MG63 (cell line): ENCODE data around the gene ZC3HAV1L. TPM values are rescaled to one million over a fixed set of nuclear protein-coding genes. Genes with fewer than 3 reads are reported as not detected.
"Not testable (repeated sequence)": the region's sequence is repeated elsewhere in the genome, so short reads cannot be mapped to it uniquely, and the experiment has no call there.

Experiments used
- DNase-seq: peaks from one replicate; pipeline ENCODE4 v3.0.0-alpha.2; 2020
- H3K27me3 ChIP-seq: fragments of 250-450 bp; sonication (Bioruptor Pico); 2 replicates; pipeline ENCODE4 v1.5.1; 2020; ENCODE audit warnings: mild to moderate bottlenecking, moderate library complexity
- H3K36me3 ChIP-seq: fragments of 250-450 bp; sonication (Bioruptor Pico); 2 replicates; pipeline ENCODE4 v1.5.1; 2020; ENCODE audit warnings: mild to moderate bottlenecking, moderate library complexity
- H3K4me3 ChIP-seq: fragments of 250-450 bp; sonication (Bioruptor Pico); 2 replicates; pipeline ENCODE4 v1.5.1; 2020; ENCODE audit warnings: mild to moderate bottlenecking, moderate library complexity
- H3K9me3 ChIP-seq: fragments of 250-450 bp; sonication (Bioruptor Pico); 2 replicates; pipeline ENCODE4 v1.5.1; 2020; ENCODE audit warnings: mild to moderate bottlenecking, moderate library complexity
- total RNA-seq: library from RNA; depleted of rRNA; stranded (reverse); fragments of >200 nt; shearing (Covaris generic); gene quantifications from 2 replicates; pipeline ENCODE4 v1.2.3, GENCODE V29; 2014; ENCODE audit warnings: low replicate concordance

ZC3HAV1L gene
- total RNA-seq, 1 experiment from 2014 or later: 4.3 TPM

DNA sequence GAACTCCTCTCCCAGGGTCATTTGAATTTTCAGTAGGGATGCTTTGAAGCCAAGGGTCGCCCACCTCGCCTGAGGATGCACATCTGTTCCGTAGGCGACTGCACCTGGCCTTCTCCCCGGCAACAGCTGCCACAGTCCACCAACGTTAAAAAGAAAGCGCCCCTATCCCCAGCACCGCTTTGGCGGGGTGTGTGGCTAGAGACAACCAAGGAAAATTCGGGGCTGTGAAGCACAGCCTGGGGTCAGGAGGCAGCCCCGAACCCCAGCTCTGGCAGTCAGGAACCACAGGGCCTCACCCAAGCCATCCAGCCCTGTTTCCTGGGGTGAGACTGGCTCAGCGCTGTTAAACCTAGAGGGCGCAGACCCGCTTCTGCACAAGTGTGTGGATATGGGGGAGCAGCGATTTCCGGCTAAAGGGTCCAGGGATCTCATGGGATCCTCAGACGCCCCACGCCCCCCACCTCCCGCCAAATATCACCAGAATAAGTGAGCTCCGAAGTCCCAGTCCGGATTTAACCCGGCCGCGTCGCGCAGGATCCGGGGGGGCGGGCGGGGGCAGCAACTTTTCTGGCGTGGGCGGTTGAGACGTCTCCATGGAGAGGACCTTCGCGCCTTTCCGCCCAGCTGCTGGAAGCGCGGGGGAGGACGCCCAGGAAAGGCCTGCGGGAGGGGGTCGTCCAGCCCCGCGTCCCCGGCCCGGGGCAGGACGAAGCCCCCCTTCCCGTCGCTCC lies 822 bp downstream of the ZC3HAV1L start:
- H3K36me3 ChIP-seq: peaks cover 31% of the 10 kb centered on the region
- peak; percentile 59 for DNase-seq
- H3K4me3 ChIP-seq: peak overlapping the region; percentile 64
- no peaks in the 10 kb centered on the region for H3K9me3 ChIP-seq
- no peaks in the 10 kb centered on the region for H3K27me3 ChIP-seq

DNA sequence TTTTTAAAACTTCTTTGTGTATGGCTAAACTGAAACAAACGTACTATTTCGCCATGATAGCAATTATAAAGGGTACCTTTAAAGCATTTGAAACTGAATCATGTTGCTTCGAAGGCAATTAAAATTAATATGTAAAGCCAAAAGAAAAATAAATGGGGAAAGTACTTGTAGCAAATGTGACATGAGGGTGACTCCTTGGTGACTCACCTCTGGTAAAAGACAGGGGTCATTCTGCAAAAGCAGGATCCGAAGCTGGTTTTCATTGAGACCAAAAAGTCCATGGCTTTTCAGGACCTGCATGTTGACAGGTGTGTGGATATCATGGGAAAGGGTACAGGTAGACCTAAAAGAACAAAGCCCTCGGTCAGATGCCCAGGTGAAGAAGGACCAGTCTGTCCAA lies 1.5 kb downstream of the ZC3HAV1L start:
- Histone ChIP-seq H3K27me3 (no peaks in the 10 kb centered on the region), H3K9me3 (no peaks in the 10 kb centered on the region), H3K36me3 (peaks cover 36% of the 10 kb centered on the region), H3K4me3 (peak overlapping the region; percentile 64)
- DNase-seq: no peak

DNA sequence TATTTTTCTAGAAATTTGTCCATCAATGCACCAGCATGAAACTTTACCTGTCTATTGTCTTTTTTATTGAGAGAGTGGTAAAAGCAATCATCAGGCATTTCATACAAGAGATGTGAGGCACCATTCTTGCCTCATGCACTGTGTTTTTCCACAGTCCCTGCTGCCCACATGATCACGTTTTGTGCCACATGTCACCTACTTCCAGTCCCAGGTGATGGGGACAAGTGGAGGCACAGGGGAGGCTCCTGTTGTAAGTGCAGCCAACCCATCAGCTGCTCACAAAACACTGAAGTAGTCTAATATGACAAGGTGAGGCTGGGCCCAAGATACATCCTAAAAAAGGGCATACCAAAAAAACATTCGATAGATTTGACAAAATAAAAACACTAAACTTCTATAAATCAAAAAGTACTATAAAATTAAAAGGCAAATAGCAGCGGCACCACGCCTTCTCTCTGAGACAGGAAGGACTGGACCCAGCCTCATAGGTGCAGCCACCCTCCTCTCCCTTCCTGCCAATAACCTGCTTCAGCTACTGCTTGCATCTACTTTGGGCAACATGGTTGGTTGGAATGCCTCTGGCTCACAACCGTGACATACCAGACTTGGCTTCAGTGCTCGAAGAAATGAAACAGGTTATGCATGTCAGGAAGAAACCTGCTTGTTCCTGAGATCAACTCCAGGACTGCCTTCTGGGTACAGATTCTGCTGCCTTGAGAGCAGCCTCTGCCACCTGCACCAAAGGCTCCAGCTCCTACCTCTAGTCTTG lies 2.3 kb downstream of the ZC3HAV1L start:
- H3K9me3 ChIP-seq: no peaks in the 10 kb centered on the region
- H3K4me3 ChIP-seq: no peak overlapping the region
- H3K27me3 ChIP-seq: no peaks in the 10 kb centered on the region
- peaks cover 39% of the 10 kb centered on the region for H3K36me3 ChIP-seq
- no peak for DNase-seq

DNA sequence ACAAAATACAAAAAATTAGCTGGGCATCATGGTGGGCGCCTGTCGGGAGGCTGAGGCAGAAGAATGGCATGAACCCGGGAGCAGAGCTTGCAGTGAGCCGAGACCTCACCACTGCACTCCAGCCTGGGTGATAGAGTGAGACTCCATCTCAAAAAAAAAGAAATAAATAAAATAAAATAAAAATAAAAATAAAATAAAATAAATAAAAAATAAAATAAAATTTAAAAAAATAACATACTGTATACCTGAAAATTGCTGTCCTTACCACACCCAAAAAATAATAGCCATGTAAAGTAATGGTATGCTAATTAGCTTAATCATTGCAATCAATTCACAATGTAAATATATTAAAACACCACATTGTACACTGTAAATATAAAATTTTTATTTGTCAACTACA lies 3.4 kb downstream of the ZC3HAV1L start:
- Histone ChIP-seq H3K4me3 (no peak overlapping the region), H3K27me3 (no peaks in the 10 kb centered on the region), H3K9me3 (no peaks in the 10 kb centered on the region), H3K36me3 (peaks cover 41% of the 10 kb centered on the region)
- no peak for DNase-seq

DNA sequence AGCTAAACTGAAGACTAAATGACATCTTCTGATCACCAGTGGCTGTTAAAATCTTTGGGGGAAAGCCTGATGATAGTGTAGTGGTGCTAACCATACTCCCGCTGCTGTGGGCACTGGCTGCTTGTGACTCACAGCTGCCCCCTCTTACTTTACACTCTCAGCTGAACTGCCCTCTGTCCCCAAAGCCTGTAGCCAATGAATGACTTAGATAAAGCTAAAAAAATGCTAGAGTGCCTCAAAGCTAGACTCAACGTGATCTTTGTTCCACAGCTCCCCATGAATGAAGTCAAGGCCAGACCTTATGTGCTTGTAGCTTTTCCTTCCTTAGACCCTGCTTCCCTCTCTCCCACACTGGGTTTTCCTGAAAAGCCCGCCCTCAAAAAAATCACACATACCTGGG lies 6.5 kb downstream of the ZC3HAV1L start:
- Histone ChIP-seq H3K27me3 (no peaks in the 10 kb centered on the region), H3K9me3 (no peaks in the 10 kb centered on the region), H3K4me3 (no peak overlapping the region), H3K36me3 (peaks cover 47% of the 10 kb centered on the region)
- DNase-seq: no peak

DNA sequence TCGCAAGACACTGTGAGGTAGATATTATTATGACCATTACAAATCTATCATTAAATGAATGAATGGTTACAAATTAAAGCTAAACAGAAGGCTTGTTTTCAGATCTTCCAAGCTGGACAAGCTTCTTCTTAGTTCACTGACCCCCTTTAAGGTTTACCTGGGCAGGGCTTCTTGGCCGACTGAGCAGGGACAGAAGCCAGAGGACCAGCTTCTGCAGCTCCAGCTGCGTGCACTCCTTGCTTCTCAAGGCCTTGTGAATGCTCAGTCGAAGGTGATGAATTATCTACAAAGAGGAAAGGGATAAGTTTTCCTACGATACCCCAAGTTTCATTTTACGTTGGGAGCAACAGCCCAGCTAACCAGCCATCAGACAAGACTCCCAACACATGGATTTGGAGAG lies 9.3 kb downstream of the ZC3HAV1L start:
- H3K36me3 ChIP-seq: peaks cover 33% of the 10 kb centered on the region

DNA sequence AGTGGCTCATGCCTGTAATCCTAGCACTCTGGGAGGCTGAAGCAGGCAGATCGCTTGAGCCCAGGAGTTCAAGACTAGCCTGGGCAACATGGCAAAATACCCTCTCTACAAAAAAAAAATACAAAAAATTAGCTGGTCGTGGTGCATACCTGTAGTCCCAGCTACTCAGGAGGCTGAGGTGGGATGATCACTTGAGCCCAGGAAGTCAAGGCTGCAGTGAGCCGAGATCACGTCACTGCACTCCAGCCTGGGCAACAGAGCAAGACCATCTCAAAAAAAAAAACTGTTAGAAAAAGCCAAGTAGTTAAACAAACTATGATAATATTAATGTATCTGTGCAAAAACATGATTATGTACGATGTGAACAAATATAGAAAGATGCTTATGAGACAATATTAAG lies 10.0 kb downstream of the ZC3HAV1L start:
- not testable (repeated sequence) for H3K27me3 ChIP-seq, H3K9me3 ChIP-seq, DNase-seq, H3K4me3 ChIP-seq
- H3K36me3 ChIP-seq: peaks cover 31% of the 10 kb centered on the region

More for the DNA sequence above, 9.3 kb downstream of the ZC3HAV1L start:
- Histone ChIP-seq H3K27me3 (no peaks in the 10 kb centered on the region), H3K4me3 (no peak overlapping the region), H3K9me3 (no peaks in the 10 kb centered on the region)
- DNase-seq: no peak

DNA sequence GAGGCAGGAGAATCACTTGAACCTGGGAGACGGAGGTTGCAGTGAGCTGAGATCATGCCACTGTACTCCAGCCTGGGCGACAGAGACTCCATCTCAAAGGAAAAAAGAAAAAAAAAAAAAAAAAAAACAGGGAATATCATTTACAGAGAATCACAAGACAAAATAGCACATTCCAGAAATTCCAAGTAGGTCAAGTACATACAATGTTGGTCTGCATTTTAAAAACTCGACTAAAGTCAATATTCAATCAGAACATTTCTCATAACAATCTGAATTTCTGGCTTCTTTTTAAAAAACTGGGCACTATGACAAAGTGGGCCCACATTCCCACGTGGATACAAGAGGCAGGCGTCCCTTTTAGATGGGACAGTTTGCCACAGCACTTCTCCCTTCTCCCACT lies 12.8 kb downstream of the ZC3HAV1L start:
- no peak overlapping the region for H3K4me3 ChIP-seq
- peaks cover 20% of the 10 kb centered on the region for H3K36me3 ChIP-seq
- no peak for DNase-seq
- H3K9me3 ChIP-seq: no peaks in the 10 kb centered on the region
- no peaks in the 10 kb centered on the region for H3K27me3 ChIP-seq

DNA sequence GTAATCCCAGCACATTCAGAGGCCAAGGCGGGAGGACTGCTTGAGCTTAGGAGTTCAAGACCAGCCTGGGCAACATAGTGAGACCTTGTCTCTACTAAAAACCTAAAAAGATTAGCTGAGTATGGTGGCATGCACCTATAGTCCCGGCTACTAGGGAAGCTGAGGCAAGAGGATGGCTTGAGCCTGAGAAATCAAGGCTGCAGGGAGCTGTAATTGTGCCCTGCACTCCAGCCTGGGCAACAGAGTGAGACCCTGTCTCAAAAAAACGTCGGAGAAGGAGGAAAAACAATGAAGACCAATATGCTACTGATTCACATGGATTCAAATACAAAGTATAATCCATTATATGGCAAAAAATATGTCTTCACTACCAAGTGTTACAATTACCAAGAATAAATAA lies 13.6 kb downstream of the ZC3HAV1L start:
- DNase-seq: no peak
- H3K36me3 ChIP-seq: peaks cover 20% of the 10 kb centered on the region
- no peaks in the 10 kb centered on the region for H3K9me3 ChIP-seq
- H3K4me3 ChIP-seq: no peak overlapping the region
- H3K27me3 ChIP-seq: no peaks in the 10 kb centered on the region

DNA sequence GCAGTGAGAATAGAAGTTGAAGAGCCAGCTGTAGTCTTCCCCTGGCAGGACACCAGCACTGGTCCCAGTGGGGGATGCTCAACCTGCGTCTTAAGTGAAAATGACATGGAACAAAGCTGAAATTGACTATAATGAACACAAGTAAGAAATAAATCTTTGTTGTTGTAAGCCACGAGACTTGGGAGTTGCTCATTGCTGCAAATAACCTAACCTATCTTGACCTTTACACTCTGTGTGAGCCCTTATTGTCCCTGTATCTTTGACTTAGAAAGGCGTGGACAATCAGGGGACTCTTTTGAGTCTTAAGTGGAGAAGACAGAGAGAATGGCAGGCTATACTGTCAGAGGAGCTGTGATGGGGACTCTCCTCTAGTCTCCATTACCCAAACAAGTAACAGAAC lies 16.9 kb downstream of the ZC3HAV1L start:
- no peak for DNase-seq
- Histone ChIP-seq H3K9me3 (no peaks in the 10 kb centered on the region), H3K27me3 (no peaks in the 10 kb centered on the region), H3K4me3 (no peak overlapping the region), H3K36me3 (peaks cover 7% of the 10 kb centered on the region)

DNA sequence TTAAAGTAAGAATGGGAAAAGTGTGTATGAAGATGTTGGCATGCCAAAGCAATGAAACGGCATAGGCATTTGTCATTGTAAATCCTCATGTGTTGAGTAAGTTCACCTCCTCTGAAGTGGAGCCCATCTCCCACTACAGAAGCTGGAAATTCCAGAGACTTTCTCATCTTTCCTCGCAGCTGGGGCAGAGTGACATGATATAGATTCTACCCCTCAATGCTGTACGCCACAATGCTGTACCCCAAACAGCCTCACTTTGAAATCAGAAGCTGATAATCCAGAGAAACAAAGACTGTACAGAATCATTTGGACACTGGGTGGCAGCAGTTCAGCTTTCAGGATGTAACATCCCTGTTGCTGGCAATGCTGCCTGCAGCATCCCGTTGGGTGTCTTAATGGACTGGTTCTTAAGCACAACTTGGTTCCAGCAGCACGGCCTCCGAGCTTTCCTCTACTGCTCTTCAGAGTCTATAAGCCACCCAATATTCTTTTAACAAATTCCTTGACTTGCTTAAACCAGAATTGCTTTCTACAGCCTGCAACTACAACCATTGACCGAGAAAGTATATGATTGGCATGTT lies 18.8 kb downstream of the ZC3HAV1L start:
- Histone ChIP-seq H3K4me3 (no peak overlapping the region), H3K27me3 (no peaks in the 10 kb centered on the region), H3K36me3 (peaks cover 4% of the 10 kb centered on the region), H3K9me3 (no peaks in the 10 kb centered on the region)
- DNase-seq: peak; percentile 51

DNA sequence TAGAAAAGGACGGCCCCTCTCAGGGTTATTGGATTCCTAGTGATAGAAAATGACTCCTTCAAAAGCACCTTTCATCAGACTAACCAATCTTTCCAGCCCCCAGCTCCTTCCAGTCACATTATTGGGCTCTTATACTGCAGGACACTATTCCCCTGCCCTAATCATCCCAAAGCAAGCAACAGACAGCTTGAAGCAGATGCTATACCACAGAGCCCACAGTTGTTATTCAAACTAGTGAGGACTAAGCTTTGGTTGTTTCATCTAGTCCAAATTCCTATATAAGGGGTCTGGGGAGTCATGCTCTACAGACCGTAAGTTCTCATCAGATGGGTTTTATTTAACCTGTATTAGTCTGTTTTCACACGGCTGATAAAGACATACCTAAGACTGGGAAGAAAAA lies 24.5 kb downstream of the ZC3HAV1L start:
- H3K9me3 ChIP-seq: no peaks in the 10 kb centered on the region
- no peak overlapping the region for H3K4me3 ChIP-seq
- no peaks in the 10 kb centered on the region for H3K36me3 ChIP-seq
- no peaks in the 10 kb centered on the region for H3K27me3 ChIP-seq
- DNase-seq: no peak

DNA sequence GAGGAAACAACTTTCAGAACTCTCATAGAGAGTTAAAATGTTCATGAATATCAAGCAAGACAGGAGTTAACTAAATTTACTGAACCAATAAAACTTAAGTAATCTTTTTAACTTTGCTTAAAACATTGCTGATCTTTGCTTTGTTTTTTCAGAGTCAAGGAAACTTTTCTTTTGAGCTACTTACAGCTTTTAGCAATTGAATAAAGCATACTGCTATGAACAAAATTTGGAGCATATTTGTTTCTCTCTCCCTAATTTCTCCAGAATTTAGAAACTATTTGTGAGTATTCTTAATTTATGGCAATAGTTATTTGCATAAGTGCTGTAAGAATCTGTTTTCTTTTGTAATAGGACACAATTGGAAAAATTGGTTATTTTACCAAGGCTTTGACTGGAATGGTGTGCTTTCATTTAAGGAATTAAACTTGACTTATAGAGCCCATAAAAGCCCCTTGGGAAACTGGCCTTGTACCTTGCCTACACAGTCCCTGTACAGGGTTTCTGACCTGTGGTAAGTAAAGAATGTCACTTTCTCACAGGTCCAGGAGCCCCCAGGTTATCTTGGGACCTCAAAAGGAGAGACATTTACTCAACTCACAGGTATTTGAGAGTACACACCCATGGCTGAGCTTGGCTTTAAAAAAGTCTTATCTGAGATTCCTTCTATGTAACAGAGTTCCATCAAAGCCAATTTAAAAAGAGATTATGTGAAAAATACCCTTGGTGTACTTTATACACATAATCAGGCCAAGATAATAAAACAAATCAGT lies 31.3 kb downstream of the ZC3HAV1L start:
- no peaks in the 10 kb centered on the region for H3K27me3 ChIP-seq

DNA sequence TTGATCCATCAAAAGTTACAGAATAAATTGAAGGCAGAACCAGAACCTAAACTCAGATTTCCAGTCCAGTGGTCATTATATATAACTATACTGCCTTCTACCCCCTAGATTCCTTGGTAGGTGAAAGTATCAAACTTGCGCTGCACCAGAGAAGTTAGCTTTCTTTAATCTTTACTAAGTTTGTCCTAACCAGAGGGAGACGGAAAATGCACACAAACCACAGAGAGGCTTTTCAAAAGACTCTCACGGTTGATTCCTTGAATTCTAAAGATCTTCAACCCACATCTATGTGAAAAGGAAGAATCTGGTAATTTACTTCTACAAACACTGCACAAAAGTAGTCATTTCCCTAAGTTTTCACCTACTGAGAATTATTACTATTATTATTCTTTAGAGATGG lies 36.4 kb downstream of the ZC3HAV1L start:
- Histone ChIP-seq H3K36me3 (no peaks in the 10 kb centered on the region), H3K4me3 (no peak overlapping the region), H3K27me3 (no peaks in the 10 kb centered on the region), H3K9me3 (no peaks in the 10 kb centered on the region)
- no peak for DNase-seq

More for the DNA sequence above, 31.3 kb downstream of the ZC3HAV1L start:
- Histone ChIP-seq H3K9me3 (no peaks in the 10 kb centered on the region), H3K36me3 (no peaks in the 10 kb centered on the region), H3K4me3 (no peak overlapping the region)
- no peak for DNase-seq

DNA sequence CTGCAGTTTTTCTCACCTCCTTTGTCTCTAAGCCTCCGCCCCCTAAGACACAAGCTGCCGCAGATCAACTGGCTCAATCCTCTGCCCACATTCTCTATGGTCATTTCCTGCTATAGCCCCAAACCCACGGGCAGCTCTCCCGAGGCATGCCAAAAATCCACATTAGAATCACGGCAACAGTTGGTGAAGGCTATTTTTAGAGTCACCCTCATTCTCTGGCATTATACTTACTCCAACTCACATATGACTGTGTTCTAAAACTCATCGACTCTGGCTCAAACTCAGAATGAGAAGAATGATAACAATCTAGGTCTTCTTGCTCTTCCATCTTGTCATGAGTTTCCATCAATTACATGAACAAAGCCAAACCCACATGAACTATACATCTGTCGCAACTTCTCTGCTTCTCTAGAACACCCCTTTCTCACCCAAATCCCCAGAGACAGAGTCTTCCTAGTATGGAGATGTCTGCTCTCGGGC lies 43.8 kb downstream of the ZC3HAV1L start:
- Histone ChIP-seq H3K9me3 (no peaks in the 10 kb centered on the region), H3K27me3 (no peaks in the 10 kb centered on the region), H3K4me3 (no peak overlapping the region), H3K36me3 (no peaks in the 10 kb centered on the region)
- peak; percentile 81 for DNase-seq

DNA sequence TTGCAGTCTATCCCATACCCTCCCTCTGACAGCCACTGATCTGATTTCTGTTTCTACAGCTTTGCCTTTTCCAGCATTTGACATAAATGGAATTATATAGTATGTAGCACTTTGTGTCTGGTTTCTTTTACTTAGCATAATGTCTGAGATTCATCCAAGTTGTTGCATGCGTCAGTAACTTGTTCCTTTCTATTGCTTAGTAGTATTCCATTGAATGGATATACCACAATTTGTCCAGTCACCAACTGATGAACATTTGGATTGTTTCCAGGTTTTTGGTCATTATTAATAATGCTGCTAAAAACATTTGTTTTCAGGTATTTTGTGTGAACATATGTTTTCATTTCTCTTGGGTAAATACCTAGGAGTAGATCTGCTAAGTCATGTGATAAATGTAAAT lies 48.2 kb downstream of the ZC3HAV1L start:
- no peak overlapping the region for H3K4me3 ChIP-seq
- no peak for DNase-seq
- H3K9me3 ChIP-seq: no peaks in the 10 kb centered on the region
- H3K36me3 ChIP-seq: no peaks in the 10 kb centered on the region
- no peaks in the 10 kb centered on the region for H3K27me3 ChIP-seq

DNA sequence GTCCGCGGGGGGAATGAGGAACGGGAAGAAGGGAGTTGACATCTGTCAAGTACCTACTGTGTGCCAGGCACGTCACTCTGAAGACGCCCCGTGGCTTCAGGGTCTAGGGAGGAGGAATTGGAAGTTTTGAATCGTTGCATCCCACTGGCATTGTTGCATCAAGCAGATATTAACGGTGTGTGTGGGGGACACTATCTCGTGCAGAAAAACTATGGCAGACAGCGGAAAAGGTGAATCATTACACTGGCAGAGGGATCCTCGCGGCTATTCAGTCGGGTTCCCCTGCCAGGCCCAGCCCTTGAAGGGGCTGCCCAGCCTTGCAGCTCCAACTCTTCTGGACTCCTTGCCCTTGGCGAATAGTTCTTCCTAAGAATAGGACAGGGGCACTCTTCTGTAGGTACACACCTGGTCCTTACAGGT lies 53.6 kb downstream of the ZC3HAV1L start:
- Histone ChIP-seq H3K9me3 (no peaks in the 10 kb centered on the region), H3K36me3 (no peaks in the 10 kb centered on the region), H3K4me3 (peak overlapping the region; percentile 52), H3K27me3 (no peaks in the 10 kb centered on the region)
- peak; percentile 20 for DNase-seq
